Left ventricle myocardium inferior (tissue), 1 donor: ENCODE measurements around the gene TBC1D5. TPM values are rescaled to one million over a fixed set of nuclear protein-coding genes. Genes with fewer than 3 reads are reported as not detected.

Experiments
- DNase-seq: peaks from one replicate; pipeline ENCODE4 v3.0.0-alpha.2; 2020
- H3K27ac ChIP-seq: fragments of 200-600 bp; replicated peaks from 2 replicates; pipeline ENCODE4 v1.8.0; 2021
- H3K27me3 ChIP-seq: fragments of 200-600 bp; 2 replicates; pipeline ENCODE4 v1.8.0; 2021; ENCODE audit warnings: low read depth
- H3K36me3 ChIP-seq: fragments of 200-600 bp; 2 replicates; pipeline ENCODE4 v1.8.0; 2021
- H3K4me1 ChIP-seq: fragments of 200-600 bp; 2 replicates; pipeline ENCODE4 v1.8.0; 2021
- H3K4me3 ChIP-seq: fragments of 200-600 bp; 2 replicates; pipeline ENCODE4 v1.8.0; 2021; ENCODE audit warnings: mild to moderate bottlenecking, moderate library complexity
- H3K9me3 ChIP-seq: fragments of 200-600 bp; replicated peaks from 2 replicates; pipeline ENCODE4 v1.8.0; 2021
- intact Hi-C: fragments of 100-400 bp; cut with micrococcal nuclease; formaldehyde crosslinking; loops from one replicate; pipeline ENCODE4 v1.11.0; 2022
- total RNA-seq: library from RNA; stranded (reverse); fragmentation: NEBNext Ultra II Directional; extraction: Animal tissue kit (Norgen Biotek cat#: 25700); gene quantifications from one replicate; pipeline ENCODE4 v1.2.1, GENCODE V29; 2021
- TF ChIP-seq, protein P1 (sequence below): fragments of 200-600 bp; IDR thresholded peaks from 2 replicates; pipeline ENCODE4 v1.8.0; 2021; ENCODE audit warnings: antibody characterized with exemption, mild to moderate bottlenecking, borderline replicate concordance
- donor health status: DM: no; HTN: yes; CAD: no; lungs with severe emphysema.

The TBC1D5 gene
- total RNA-seq, 1 donor from 2014 or later = 26.9 TPM

GRCh38 chr3:17119201-17120072, 623.0 kb downstream of the TBC1D5 start:
- no peak for DNase-seq
- H3K4me1 ChIP-seq = peaks cover 14% of the 10 kb centered on the region
- H3K4me3 ChIP-seq = no peak overlapping the region
- TF ChIP-seq, protein P1, sequence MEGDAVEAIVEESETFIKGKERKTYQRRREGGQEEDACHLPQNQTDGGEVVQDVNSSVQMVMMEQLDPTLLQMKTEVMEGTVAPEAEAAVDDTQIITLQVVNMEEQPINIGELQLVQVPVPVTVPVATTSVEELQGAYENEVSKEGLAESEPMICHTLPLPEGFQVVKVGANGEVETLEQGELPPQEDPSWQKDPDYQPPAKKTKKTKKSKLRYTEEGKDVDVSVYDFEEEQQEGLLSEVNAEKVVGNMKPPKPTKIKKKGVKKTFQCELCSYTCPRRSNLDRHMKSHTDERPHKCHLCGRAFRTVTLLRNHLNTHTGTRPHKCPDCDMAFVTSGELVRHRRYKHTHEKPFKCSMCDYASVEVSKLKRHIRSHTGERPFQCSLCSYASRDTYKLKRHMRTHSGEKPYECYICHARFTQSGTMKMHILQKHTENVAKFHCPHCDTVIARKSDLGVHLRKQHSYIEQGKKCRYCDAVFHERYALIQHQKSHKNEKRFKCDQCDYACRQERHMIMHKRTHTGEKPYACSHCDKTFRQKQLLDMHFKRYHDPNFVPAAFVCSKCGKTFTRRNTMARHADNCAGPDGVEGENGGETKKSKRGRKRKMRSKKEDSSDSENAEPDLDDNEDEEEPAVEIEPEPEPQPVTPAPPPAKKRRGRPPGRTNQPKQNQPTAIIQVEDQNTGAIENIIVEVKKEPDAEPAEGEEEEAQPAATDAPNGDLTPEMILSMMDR = no peak
- no peaks in the 10 kb centered on the region for H3K27me3 ChIP-seq
- intact Hi-C loops = no loop called here
- no peaks in the 10 kb centered on the region for H3K36me3 ChIP-seq
- no peak overlapping the region for H3K27ac ChIP-seq
- peaks cover 8% of the 10 kb centered on the region for H3K9me3 ChIP-seq

DNA sequence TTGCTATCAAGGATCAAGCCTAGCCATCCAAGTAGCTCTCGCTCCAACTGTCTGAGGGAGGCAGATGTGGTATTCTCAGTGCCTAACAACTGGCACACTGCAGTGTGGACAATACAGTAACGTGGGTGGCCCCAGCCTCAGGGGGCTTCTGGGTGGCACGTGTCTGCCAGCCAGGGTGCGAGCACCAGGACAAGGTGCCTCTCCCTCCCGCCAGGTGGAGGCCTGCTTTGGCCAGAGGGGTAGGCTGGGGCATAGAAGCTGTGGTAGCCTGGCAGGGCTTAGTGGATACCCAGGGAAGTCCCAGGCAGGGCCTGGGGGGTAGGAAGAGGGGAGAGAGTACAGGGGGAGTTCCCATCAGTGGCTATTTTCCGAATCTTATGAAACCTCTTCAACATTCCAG, 623.7 kb downstream of the TBC1D5 start:
- Histone ChIP-seq H3K4me3 (no peak overlapping the region), H3K36me3 (no peaks in the 10 kb centered on the region), H3K4me1 (peaks cover 14% of the 10 kb centered on the region), H3K27me3 (no peaks in the 10 kb centered on the region), H3K9me3 (peaks cover 8% of the 10 kb centered on the region), H3K27ac (no peak overlapping the region)
- DNase-seq = no peak
- intact Hi-C loops = no loop called here
- TF ChIP-seq, protein P1 = no peak

DNA sequence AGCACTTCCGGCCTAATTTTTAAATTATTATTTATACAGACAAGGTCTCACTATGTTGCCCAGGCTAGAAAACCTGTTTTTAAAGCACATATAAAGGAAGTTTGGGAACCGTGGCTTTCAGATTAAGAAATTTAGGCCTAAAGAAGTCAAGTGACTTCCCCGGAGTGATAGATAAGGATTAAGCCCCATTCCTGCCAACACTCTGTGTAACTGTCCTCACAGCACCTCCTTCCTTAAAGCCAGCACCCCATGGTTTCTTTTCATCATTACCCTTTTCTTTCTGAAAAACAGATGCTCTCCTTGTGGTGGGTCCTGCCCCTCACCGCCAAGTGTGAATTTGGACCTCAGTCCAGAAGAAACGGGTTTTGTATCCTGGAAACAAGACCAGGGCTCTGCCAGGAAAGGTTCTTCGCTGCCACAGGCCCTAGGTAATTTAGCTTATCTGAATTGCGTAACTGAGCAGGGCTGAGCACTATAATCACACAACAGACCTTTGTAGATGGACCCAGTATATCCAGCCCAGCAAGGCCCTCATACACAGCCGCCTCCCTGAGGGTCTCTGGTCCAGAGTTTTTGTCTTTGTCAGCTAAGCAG, 626.3 kb downstream of the TBC1D5 start:
- no peak overlapping the region for H3K4me3 ChIP-seq
- no peak for DNase-seq
- intact Hi-C loops = no loop called here
- H3K27me3 ChIP-seq = no peaks in the 10 kb centered on the region
- peaks cover 14% of the 10 kb centered on the region for H3K4me1 ChIP-seq
- H3K36me3 ChIP-seq = no peaks in the 10 kb centered on the region
- no peak overlapping the region for H3K27ac ChIP-seq
- TF ChIP-seq, protein P1 = no peak
- no peaks in the 10 kb centered on the region for H3K9me3 ChIP-seq

DNA sequence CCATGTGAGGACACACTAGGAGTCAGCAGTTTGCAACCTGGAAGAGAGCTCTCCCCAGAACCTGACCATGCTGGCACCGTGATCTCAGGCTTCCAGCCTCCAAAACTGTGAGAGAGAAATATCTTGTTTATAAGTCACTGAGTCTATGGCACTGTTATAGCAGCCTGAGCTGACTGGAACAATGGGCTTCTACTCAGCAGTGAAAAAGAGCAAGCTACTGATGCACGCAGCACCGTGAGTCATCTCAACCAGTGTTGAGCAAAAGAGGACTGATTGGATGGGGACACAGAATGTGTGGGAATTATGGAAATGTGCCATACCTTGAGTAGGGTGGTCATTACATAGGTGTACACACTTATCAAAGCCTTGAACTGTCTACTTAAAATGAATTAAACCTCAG, 627.2 kb downstream of the TBC1D5 start:
- H3K27ac ChIP-seq = no peak overlapping the region
- TF ChIP-seq, protein P1 = no peak
- intact Hi-C loops = no loop called here
- H3K9me3 ChIP-seq = no peaks in the 10 kb centered on the region
- H3K36me3 ChIP-seq = no peaks in the 10 kb centered on the region
- H3K4me3 ChIP-seq = no peak overlapping the region
- H3K4me1 ChIP-seq = peaks cover 14% of the 10 kb centered on the region
- DNase-seq = no peak
- H3K27me3 ChIP-seq = no peaks in the 10 kb centered on the region

DNA sequence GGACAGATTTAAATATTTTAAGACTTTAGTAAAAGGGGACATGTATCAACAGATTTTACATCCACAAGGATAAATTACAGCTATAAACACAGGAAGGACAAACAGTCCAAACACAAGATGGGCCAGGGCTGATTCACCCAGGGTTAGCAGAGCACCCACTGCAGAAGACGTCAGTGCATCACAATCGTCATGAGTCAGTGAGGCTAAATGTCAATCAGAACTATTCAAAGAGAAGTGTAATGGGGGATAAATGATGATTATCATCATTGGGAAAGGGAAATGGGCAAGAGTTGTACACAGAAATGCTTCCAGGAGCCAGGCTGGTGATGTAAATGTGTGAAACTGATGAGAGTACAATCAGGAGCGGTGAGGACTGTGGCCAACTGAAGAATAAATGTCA, 630.8 kb downstream of the TBC1D5 start:
- TF ChIP-seq, protein P1 = no peak
- intact Hi-C loops = no loop called here
- no peaks in the 10 kb centered on the region for H3K27me3 ChIP-seq

More for the DNA sequence above, 630.8 kb downstream of the TBC1D5 start:
- H3K4me1 ChIP-seq = peaks cover 10% of the 10 kb centered on the region
- H3K27ac ChIP-seq = no peak overlapping the region
- DNase-seq = no peak
- H3K4me3 ChIP-seq = no peak overlapping the region
- H3K36me3 ChIP-seq = no peaks in the 10 kb centered on the region
- H3K9me3 ChIP-seq = no peaks in the 10 kb centered on the region
